HepG2 (cell line): Measurements from ENCODE around the gene CPT1C. TPM values are rescaled to one million over a fixed set of nuclear protein-coding genes. Genes with fewer than 3 reads are reported as not detected.
A peak's percentile ranks its signal among the peaks of the same experiment; 100 is the strongest.

Experiments
- FOXJ3 ChIP-seq: sonication (generic); formaldehyde crosslinking; IDR thresholded peaks from 2 replicates; pipeline ENCODE4 v1.4.0; 2020; ENCODE audit warnings: missing genetic modification reagents, mild to moderate bottlenecking, borderline replicate concordance
- KDM4B ChIP-seq: sonication (generic); formaldehyde crosslinking; IDR thresholded peaks from 2 replicates; pipeline ENCODE4 v1.4.0; 2020; ENCODE audit warnings: missing genetic modification reagents
- KDM5A ChIP-seq: fragments of 200-600 bp; sonication (generic); IDR thresholded peaks from 2 replicates; pipeline ENCODE4 v1.7.0; 2018; ENCODE audit warnings: antibody characterized with exemption, mild to moderate bottlenecking, low read length, borderline replicate concordance
- KLF13 ChIP-seq: sonication (generic); formaldehyde crosslinking; IDR thresholded peaks from 2 replicates; pipeline ENCODE4 v1.4.0; 2020; ENCODE audit warnings: mild to moderate bottlenecking, missing genetic modification reagents
- RFXANK ChIP-seq: IDR thresholded peaks from 2 replicates; pipeline ENCODE4 v1.6.1; 2016
- SMARCC2 ChIP-seq: fragments of 450-650 bp; IDR thresholded peaks from 2 replicates; pipeline ENCODE4 v1.6.1; 2017; ENCODE audit warnings: antibody characterized with exemption, mild to moderate bottlenecking
- SRY ChIP-seq: sonication (generic); formaldehyde crosslinking; IDR thresholded peaks from 2 replicates; pipeline ENCODE4 v1.8.0; 2022; ENCODE audit warnings: mild to moderate bottlenecking, missing genetic modification reagents
- YY1 ChIP-seq: IDR thresholded peaks from 2 replicates; pipeline ENCODE4 v1.6.1; 2011; ENCODE audit warnings: low read length, low read depth, moderate library complexity, mild to moderate bottlenecking; ENCODE audit not compliant: insufficient read depth, insufficient replicate concordance
- ZBTB7B ChIP-seq: sonication (generic); formaldehyde crosslinking; IDR thresholded peaks from 2 replicates; pipeline ENCODE4 v1.4.0; 2020; ENCODE audit warnings: missing genetic modification reagents
- ZNF547 ChIP-seq: sonication (generic); formaldehyde crosslinking; IDR thresholded peaks from 2 replicates; pipeline ENCODE4 v1.5.1; 2020; ENCODE audit warnings: mild to moderate bottlenecking, missing genetic modification reagents
- ZNF746 ChIP-seq: sonication (generic); formaldehyde crosslinking; IDR thresholded peaks from 2 replicates; pipeline ENCODE4 v1.8.0; 2022; ENCODE audit warnings: mild to moderate bottlenecking, missing genetic modification reagents
- ZNF83 ChIP-seq: sonication (generic); formaldehyde crosslinking; IDR thresholded peaks from 2 replicates; pipeline ENCODE4 v1.4.0; 2020; ENCODE audit warnings: missing genetic modification reagents, mild to moderate bottlenecking, borderline replicate concordance
- ZNF891 ChIP-seq: sonication (generic); formaldehyde crosslinking; IDR thresholded peaks from 2 replicates; pipeline ENCODE4 v1.5.0; 2020; ENCODE audit warnings: mild to moderate bottlenecking, missing genetic modification reagents
- polyA plus RNA-seq, 8 experiments: library from polyadenylated mRNA; depleted of rRNA in 3 of 8; stranded (reverse) in 7 of 8; unstranded in 1 of 8; fragments of >200 nt; fragmentation: Illumina TruSeq in 4 of 8; extraction: Trizol in 4 of 8; gene quantifications; 2 replicates each; pipeline versions ENCODE4 v1.2.1 to v1.2.3, GENCODE V29; 2011 to 2016; ENCODE audit warnings: low read depth in 4 of 8, missing spikeins in 1 of 8, mixed read lengths in 1 of 8; ENCODE audit not compliant: insufficient read depth in 1 of 8
- total RNA-seq, 5 experiments: library from RNA; depleted of rRNA; stranded (reverse); fragments of >200 nt; fragmentation: Illumina TruSeq; extraction: Trizol; gene quantifications; 2 replicates each; pipeline ENCODE4 v1.2.3, GENCODE V29; 2016; ENCODE audit warnings: low read depth in 1 of 5
- TF ChIP-seq, protein P1 (sequence below): sonication (generic); formaldehyde crosslinking; IDR thresholded peaks from 2 replicates; pipeline ENCODE4 v1.8.0; 2022; ENCODE audit warnings: low read depth, missing genetic modification reagents
- TF ChIP-seq, protein P2 (sequence below): sonication (generic); formaldehyde crosslinking; IDR thresholded peaks from 2 replicates; pipeline ENCODE4 v1.5.1; 2020; ENCODE audit warnings: mild to moderate bottlenecking, missing genetic modification reagents, moderate library complexity
- TF ChIP-seq, protein P3 (sequence below): sonication (generic); formaldehyde crosslinking; IDR thresholded peaks from 2 replicates; pipeline ENCODE4 v1.5.1; 2020; ENCODE audit warnings: mild to moderate bottlenecking, missing genetic modification reagents, borderline replicate concordance
- TF ChIP-seq, protein P4 (sequence below): sonication (generic); formaldehyde crosslinking; conservative IDR thresholded peaks from 2 replicates; pipeline ENCODE4 v1.4.0; 2020; ENCODE audit warnings: missing genetic modification reagents

CPT1C gene
- total and polyA plus RNA-seq, 2 of the 13 experiments (the other 11 are each of a cell fraction or from before 2014, with no cell fraction given), result 0.18 TPM; not detected in 1

DNA sequence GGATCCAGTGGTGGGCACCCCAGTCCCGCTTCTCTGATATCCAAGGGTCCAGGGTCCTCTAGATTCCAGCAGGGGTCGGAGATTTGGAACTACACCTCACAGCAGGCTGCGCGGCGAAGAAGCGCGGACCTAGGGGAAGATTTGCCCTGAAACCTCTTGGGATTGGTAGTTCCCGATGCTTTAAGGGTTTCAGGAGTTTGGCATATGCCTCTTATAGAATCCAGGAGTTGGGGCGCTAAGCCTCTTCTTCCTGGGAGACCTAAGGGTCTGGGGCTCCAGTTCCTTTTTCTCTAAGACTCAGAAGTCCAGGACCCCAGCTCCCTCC, 24.8 kb upstream of the CPT1C start (continued):
- TF ChIP-seq, protein P1, sequence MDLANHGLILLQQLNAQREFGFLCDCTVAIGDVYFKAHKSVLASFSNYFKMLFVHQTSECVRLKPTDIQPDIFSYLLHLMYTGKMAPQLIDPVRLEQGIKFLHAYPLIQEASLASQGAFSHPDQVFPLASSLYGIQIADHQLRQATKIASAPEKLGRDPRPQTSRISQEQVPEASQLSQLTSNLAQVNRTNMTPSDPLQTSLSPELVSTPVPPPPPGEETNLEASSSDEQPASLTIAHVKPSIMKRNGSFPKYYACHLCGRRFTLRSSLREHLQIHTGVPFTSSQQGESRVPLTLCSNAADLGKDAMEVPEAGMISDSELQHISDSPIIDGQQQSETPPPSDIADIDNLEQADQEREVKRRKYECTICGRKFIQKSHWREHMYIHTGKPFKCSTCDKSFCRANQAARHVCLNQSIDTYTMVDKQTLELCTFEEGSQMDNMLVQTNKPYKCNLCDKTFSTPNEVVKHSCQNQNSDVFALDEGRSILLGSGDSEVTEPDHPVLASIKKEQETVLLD, result no peak
- no peak for TF ChIP-seq ZBTB7B (CRISPR knock-in tag)
- TF ChIP-seq ZNF746 (CRISPR knock-in tag), result no peak
- TF ChIP-seq SRY, result no peak
- no peak for TF ChIP-seq YY1
- TF ChIP-seq FOXJ3 (CRISPR knock-in tag), result no peak
- no peak for TF ChIP-seq ZNF547 (CRISPR knock-in tag)
- no peak for TF ChIP-seq SMARCC2
- no peak for TF ChIP-seq KLF13 (CRISPR knock-in tag)
- peak; percentile 5; the same call in 1 of the 2 replicates for TF ChIP-seq ZNF83 (CRISPR knock-in tag)
- TF ChIP-seq, protein P2, sequence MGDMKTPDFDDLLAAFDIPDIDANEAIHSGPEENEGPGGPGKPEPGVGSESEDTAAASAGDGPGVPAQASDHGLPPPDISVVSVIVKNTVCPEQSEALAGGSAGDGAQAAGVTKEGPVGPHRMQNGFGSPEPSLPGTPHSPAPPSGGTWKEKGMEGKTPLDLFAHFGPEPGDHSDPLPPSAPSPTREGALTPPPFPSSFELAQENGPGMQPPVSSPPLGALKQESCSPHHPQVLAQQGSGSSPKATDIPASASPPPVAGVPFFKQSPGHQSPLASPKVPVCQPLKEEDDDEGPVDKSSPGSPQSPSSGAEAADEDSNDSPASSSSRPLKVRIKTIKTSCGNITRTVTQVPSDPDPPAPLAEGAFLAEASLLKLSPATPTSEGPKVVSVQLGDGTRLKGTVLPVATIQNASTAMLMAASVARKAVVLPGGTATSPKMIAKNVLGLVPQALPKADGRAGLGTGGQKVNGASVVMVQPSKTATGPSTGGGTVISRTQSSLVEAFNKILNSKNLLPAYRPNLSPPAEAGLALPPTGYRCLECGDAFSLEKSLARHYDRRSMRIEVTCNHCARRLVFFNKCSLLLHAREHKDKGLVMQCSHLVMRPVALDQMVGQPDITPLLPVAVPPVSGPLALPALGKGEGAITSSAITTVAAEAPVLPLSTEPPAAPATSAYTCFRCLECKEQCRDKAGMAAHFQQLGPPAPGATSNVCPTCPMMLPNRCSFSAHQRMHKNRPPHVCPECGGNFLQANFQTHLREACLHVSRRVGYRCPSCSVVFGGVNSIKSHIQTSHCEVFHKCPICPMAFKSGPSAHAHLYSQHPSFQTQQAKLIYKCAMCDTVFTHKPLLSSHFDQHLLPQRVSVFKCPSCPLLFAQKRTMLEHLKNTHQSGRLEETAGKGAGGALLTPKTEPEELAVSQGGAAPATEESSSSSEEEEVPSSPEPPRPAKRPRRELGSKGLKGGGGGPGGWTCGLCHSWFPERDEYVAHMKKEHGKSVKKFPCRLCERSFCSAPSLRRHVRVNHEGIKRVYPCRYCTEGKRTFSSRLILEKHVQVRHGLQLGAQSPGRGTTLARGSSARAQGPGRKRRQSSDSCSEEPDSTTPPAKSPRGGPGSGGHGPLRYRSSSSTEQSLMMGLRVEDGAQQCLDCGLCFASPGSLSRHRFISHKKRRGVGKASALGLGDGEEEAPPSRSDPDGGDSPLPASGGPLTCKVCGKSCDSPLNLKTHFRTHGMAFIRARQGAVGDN (CRISPR knock-in tag), result no peak
- no peak for TF ChIP-seq ZNF891 (CRISPR knock-in tag)
- TF ChIP-seq, protein P3, sequence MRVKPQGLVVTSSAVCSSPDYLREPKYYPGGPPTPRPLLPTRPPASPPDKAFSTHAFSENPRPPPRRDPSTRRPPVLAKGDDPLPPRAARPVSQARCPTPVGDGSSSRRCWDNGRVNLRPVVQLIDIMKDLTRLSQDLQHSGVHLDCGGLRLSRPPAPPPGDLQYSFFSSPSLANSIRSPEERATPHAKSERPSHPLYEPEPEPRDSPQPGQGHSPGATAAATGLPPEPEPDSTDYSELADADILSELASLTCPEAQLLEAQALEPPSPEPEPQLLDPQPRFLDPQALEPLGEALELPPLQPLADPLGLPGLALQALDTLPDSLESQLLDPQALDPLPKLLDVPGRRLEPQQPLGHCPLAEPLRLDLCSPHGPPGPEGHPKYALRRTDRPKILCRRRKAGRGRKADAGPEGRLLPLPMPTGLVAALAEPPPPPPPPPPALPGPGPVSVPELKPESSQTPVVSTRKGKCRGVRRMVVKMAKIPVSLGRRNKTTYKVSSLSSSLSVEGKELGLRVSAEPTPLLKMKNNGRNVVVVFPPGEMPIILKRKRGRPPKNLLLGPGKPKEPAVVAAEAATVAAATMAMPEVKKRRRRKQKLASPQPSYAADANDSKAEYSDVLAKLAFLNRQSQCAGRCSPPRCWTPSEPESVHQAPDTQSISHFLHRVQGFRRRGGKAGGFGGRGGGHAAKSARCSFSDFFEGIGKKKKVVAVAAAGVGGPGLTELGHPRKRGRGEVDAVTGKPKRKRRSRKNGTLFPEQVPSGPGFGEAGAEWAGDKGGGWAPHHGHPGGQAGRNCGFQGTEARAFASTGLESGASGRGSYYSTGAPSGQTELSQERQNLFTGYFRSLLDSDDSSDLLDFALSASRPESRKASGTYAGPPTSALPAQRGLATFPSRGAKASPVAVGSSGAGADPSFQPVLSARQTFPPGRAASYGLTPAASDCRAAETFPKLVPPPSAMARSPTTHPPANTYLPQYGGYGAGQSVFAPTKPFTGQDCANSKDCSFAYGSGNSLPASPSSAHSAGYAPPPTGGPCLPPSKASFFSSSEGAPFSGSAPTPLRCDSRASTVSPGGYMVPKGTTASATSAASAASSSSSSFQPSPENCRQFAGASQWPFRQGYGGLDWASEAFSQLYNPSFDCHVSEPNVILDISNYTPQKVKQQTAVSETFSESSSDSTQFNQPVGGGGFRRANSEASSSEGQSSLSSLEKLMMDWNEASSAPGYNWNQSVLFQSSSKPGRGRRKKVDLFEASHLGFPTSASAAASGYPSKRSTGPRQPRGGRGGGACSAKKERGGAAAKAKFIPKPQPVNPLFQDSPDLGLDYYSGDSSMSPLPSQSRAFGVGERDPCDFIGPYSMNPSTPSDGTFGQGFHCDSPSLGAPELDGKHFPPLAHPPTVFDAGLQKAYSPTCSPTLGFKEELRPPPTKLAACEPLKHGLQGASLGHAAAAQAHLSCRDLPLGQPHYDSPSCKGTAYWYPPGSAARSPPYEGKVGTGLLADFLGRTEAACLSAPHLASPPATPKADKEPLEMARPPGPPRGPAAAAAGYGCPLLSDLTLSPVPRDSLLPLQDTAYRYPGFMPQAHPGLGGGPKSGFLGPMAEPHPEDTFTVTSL (CRISPR knock-in tag), result no peak
- TF ChIP-seq KDM5A, result no peak
- TF ChIP-seq RFXANK, result no peak
- TF ChIP-seq KDM4B (CRISPR knock-in tag), result no peak
- TF ChIP-seq, protein P4, sequence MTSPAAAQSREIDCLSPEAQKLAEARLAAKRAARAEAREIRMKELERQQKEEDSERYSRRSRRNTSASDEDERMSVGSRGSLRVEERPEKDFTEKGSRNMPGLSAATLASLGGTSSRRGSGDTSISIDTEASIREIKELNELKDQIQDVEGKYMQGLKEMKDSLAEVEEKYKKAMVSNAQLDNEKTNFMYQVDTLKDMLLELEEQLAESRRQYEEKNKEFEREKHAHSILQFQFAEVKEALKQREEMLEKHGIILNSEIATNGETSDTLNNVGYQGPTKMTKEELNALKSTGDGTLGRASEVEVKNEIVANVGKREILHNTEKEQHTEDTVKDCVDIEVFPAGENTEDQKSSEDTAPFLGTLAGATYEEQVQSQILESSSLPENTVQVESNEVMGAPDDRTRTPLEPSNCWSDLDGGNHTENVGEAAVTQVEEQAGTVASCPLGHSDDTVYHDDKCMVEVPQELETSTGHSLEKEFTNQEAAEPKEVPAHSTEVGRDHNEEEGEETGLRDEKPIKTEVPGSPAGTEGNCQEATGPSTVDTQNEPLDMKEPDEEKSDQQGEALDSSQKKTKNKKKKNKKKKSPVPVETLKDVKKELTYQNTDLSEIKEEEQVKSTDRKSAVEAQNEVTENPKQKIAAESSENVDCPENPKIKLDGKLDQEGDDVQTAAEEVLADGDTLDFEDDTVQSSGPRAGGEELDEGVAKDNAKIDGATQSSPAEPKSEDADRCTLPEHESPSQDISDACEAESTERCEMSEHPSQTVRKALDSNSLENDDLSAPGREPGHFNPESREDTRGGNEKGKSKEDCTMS, result no peak
